CD4-positive, alpha-beta T cell treated with Interleukin-15 for 4 hours (primary cell): ENCODE data around the gene STK39.

Experiments
- DNase-seq: peaks from one replicate; pipeline ENCODE4 v3.0.0-alpha.2; 2020; ENCODE audit warnings: low spot score

The STK39 gene

GRCh38 chr2:167916756-167917155 lies 330.6 kb downstream of the STK39 start:
- no peak for DNase-seq

- no peak for DNase-seq
Observed at GRCh38 chr2:167914969-167915368, 332.4 kb downstream of the STK39 start.

- no peak for DNase-seq
Observed at GRCh38 chr2:167908786-167909185, 338.6 kb downstream of the STK39 start.

- DNase-seq, result no peak
Observed at GRCh38 chr2:167905668-167906067, 341.7 kb downstream of the STK39 start.
